ENCODE measurements around the gene TREML2. TPM values are rescaled to one million over a fixed set of nuclear protein-coding genes. Genes with fewer than 3 reads are reported as not detected.

The TREML2 gene
- total RNA-seq, 1 experiment from 2014 or later, result not detected

DNA sequence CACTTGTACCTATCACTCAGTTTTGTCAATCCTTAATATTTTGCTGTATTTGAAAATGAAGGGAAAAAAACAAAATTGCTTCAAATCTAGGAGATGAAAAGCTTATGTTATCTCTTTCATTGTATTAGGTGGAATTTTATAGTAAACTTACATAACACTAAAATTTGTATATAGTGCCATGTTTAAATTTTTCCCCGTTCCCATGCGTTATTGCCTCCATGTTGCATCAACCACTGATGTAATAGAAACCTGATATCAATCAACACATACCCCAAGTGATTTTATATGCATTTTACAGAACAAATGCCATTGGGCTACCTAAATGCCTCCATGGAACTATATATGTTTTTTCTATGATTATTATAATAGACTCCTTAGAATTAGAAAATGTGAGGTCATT, 23.3 kb downstream of the TREML2 start:
- no peak for DNase-seq (ENCODE audit: low read depth in 1 of 2, low spot score in 2 of 2)
- Histone ChIP-seq H3K27ac (no peak overlapping the region), H3K4me1 (replicated peaks) (no peaks in the 10 kb centered on the region), H3K36me3 (no peaks in the 10 kb centered on the region), H3K9me3 (replicated peaks) (no peaks in the 10 kb centered on the region), H3K4me3 (no peak overlapping the region), H3K27me3 (replicated peaks) (no peaks in the 10 kb centered on the region; the same call in 1 of the 2 replicates)

DNA sequence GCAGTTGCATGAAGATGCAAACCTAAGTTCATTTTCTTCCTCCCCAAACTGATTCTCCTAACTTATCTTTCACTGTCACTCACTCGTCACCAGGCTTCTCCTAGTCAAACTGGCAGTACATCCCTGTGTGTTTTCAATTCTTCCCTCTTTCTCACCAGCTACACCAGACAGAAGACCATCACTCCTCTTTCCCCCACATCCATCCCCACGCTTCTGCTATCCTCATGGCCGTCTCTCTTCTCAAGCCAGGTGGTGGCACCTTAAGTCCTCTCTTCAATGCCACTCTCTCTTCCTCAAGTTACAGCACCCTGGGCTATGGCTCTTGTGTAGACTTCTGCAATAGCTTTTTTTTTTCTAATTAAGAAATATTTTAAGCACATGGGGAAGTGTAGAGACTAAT, 23.7 kb downstream of the TREML2 start:
- H3K4me3 ChIP-seq, result no peak overlapping the region
- no peaks in the 10 kb centered on the region for H3K4me1 ChIP-seq (replicated peaks)
- no peaks in the 10 kb centered on the region; the same call in 1 of the 2 replicates for H3K27me3 ChIP-seq (replicated peaks)
- H3K36me3 ChIP-seq, result no peaks in the 10 kb centered on the region
- no peak for DNase-seq (ENCODE audit: low read depth in 1 of 2, low spot score in 2 of 2)
- no peak overlapping the region for H3K27ac ChIP-seq
- H3K9me3 ChIP-seq (replicated peaks), result no peaks in the 10 kb centered on the region

DNA sequence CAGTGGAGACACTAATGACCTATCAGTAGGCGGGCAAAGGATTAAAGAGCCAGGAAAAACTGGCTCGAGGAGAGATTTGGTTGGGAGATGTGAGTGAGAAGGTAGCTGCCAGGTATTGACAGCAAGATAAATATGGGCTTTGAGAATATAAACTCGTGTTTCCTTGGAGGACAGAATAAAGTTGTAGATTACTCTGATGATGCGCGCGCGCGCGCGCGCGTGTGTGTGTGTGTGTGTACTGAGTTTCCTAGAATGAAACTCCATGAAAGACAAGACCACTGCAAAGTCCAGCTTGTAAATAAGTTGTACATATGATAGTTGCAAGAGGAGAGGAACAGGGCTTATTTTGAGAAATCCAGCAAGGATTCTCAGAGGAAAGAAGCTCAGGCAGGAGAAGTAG, 24.8 kb downstream of the TREML2 start:
- Histone ChIP-seq H3K9me3 (replicated peaks) (no peaks in the 10 kb centered on the region), H3K27me3 (replicated peaks) (no peaks in the 10 kb centered on the region; the same call in 1 of the 2 replicates), H3K27ac (no peak overlapping the region), H3K4me3 (no peak overlapping the region), H3K4me1 (replicated peaks) (no peaks in the 10 kb centered on the region), H3K36me3 (no peaks in the 10 kb centered on the region)
- no peak for DNase-seq (ENCODE audit: low read depth in 1 of 2, low spot score in 2 of 2)

DNA sequence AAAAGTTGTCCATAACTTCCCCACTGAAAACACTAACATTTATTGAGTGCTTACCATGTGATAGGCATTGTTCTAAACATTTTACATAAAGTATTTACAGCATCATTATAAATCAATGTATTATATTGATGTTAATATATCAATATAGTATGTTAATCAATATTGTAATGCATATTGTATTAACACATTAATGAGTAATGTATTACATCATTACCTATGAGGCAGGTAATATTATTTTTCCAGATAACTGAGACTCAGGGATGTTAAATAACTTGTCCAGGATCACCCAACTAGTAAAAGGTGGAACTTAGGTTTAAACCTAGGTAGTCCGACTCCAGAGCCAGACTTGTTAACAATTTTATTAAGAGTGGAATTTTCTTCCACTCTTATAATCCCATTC, 25.9 kb downstream of the TREML2 start:
- Histone ChIP-seq H3K4me3 (no peak overlapping the region), H3K4me1 (replicated peaks) (no peaks in the 10 kb centered on the region), H3K27ac (no peak overlapping the region), H3K9me3 (replicated peaks) (no peaks in the 10 kb centered on the region), H3K36me3 (no peaks in the 10 kb centered on the region), H3K27me3 (replicated peaks) (no peaks in the 10 kb centered on the region; the same call in 1 of the 2 replicates)
- no peak for DNase-seq (ENCODE audit: low read depth in 1 of 2, low spot score in 2 of 2)

DNA sequence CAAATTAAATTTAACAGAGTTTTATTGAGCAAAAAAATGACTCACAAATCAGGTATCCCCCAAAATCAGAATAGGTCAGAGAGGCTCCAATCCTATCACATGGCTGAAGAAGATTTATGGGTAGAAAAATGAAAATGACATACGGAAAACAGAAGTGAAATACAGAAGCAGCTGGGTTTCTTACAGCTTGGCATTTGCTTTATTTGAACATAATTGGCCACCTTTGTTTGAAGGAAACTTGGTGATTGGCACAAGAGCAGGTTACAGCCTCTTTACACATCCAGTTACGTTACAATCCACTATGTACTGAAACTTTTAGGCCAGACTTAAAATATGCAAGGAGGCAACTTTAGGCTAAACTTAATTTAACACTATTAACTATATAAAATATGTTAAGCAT, 26.3 kb downstream of the TREML2 start:
- no peak overlapping the region for H3K4me3 ChIP-seq
- no peak overlapping the region for H3K27ac ChIP-seq
- no peaks in the 10 kb centered on the region for H3K9me3 ChIP-seq (replicated peaks)
- H3K36me3 ChIP-seq, result no peaks in the 10 kb centered on the region
- H3K4me1 ChIP-seq (replicated peaks), result no peaks in the 10 kb centered on the region
- no peaks in the 10 kb centered on the region for H3K27me3 ChIP-seq (replicated peaks)
- no peak for DNase-seq (ENCODE audit: low read depth in 1 of 2, low spot score in 2 of 2)

DNA sequence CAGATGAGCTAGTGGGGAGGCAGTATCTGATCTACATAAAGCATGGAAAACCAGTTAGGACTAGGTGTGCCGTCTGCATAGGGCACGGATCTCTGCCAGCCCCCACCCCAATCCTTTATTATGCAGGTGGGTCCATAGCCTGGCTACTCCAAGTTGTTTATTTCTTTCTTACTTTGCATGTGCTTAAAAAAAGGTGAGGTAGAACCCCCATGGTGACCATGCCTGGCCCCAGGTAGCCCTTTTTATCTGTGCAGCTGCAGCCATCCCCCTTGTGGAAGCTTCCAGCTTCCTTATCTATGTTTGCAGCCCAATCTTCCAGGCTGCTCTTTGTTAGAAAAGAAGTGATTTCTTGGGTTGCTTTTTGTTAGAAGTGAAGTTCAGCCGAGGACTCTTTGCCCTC, 29.0 kb downstream of the TREML2 start:
- H3K27me3 ChIP-seq (replicated peaks), result no peaks in the 10 kb centered on the region
- H3K36me3 ChIP-seq, result no peaks in the 10 kb centered on the region
- no peaks in the 10 kb centered on the region for H3K4me1 ChIP-seq (replicated peaks)
- no peak overlapping the region for H3K27ac ChIP-seq
- no peaks in the 10 kb centered on the region for H3K9me3 ChIP-seq (replicated peaks)
- no peak overlapping the region for H3K4me3 ChIP-seq
- DNase-seq (ENCODE audit: low read depth in 1 of 2, low spot score in 2 of 2), result peak in 1 of 2 experiments; percentile 9

DNA sequence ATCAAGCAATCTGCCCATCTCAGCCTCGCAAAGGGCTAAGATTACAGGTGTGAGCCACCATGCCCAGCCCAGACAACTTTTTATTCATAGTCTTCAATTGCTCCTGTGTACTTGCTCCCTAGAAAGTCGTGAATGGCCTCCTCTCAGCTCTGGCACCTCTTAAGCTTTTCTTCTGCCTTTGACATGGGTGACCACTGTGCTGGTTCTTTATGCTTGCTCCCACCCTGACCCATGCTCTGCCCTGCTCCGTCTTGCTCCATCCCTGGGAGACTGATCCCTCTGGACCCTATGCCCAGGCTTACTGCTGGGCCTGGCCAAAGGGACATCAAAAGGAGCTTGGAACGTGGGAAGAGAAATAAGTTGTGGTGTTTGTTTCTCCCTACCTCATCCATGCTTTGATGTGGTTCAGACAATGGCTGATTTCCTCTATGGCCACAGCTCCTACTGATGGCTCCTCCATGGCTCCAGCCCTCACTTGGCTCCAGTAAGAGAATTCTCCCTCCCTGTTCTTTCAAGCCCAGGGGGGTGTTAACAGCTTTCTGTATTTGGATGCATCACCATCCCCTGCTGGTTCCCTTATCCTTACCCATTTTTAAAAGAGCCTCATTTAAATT, 30.3 kb downstream of the TREML2 start:
- DNase-seq (ENCODE audit: low read depth in 1 of 2, low spot score in 2 of 2), result peak in 1 of 2 experiments; percentile 25
- H3K4me3 ChIP-seq, result no peak overlapping the region
- H3K9me3 ChIP-seq (replicated peaks), result no peaks in the 10 kb centered on the region
- H3K4me1 ChIP-seq (replicated peaks), result no peaks in the 10 kb centered on the region
- H3K27ac ChIP-seq, result no peak overlapping the region
- H3K36me3 ChIP-seq, result no peaks in the 10 kb centered on the region
- H3K27me3 ChIP-seq (replicated peaks), result no peaks in the 10 kb centered on the region

DNA sequence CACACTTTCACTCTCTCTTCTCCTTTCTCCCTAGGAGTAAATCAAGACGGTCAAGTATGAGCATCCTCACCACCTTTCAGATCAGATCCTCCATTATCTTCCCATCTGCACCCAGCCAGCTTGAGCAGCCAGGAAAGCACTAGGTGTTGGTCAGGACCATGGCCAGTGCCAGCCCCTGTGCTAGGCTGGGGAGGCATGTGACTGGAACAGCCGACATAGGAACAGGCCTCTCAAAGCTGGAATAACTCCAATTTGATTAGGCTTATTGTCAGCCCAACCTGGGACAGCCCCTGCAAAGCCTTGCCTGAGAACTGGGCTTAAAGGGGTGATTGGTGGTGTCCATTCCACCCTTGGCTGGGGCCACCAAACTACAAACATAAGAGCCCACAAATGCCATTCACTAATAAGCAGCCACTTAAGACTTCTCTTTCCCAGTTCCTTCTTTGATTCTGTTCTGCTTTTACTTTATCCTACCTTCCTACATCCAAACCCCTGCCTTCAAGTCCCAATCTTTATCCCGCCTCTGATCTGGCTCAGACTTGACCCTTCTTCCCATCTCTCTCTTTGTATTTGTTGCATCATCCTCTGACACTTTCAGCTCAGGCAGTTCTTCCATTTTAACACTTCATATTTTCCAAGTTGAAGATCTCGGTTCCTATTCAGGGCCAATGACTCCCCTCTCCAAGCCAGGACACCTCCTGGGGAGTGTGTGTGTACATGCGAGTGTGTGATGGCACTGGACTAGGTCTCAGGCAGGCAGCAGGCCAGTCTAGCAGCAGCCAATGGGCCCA, 33.6 kb downstream of the TREML2 start:
- DNase-seq (ENCODE audit: low read depth in 1 of 2, low spot score in 2 of 2), result no peak
- Histone ChIP-seq H3K4me3 (no peak overlapping the region), H3K4me1 (replicated peaks) (no peaks in the 10 kb centered on the region), H3K27me3 (replicated peaks) (peaks cover 14% of the 10 kb centered on the region), H3K9me3 (replicated peaks) (no peaks in the 10 kb centered on the region; the same call in 1 of the 2 replicates), H3K36me3 (no peaks in the 10 kb centered on the region), H3K27ac (no peak overlapping the region)

DNA sequence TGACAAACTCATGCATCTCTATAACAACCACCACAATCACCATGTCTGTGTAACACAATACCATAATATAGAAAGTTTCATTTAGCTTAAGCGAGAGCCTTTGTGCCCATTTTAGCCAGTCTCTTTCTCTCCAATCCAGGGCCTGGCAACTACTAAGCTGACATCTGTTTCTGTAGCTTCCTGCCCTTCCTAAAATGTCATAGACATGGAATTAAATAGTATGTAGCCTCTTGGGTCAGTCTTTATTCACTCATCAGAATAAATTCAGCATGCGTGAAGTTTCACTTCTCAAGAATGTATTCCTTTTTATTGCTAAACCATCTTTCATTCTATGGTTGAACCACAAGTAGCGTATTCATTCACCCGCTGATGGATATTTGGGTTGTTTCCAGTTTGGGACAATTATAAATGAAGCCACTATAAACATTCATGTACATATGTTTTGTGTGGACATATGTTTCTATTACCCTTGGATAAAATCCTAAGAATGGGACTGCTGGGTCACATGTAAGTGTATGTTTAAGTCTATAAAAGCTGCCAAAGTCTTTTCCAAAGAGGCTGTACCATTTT, 36.3 kb downstream of the TREML2 start:
- DNase-seq (ENCODE audit: low read depth in 1 of 2, low spot score in 2 of 2), result no peak
- Histone ChIP-seq H3K4me1 (replicated peaks) (no peaks in the 10 kb centered on the region), H3K27ac (no peak overlapping the region), H3K36me3 (no peaks in the 10 kb centered on the region), H3K27me3 (replicated peaks) (peaks cover 14% of the 10 kb centered on the region), H3K9me3 (replicated peaks) (no peaks in the 10 kb centered on the region; the same call in 1 of the 2 replicates), H3K4me3 (no peak overlapping the region)

DNA sequence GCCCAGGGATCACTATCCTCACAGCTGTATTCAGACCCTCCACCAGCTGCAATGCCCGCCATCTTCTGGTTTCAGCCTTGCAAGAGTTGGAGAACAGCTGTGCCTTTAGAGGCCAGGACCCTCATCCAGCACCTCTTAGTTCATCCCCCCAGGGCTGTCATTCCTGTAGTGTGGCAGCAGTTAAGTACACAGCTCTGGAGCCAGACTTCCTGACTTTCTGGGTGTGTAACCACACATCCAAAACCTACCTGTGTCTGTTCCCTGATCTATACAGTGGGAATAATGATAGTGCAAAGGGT, 37.6 kb downstream of the TREML2 start:
- Histone ChIP-seq H3K27ac (no peak overlapping the region), H3K27me3 (replicated peaks) (peaks cover 14% of the 10 kb centered on the region), H3K4me3 (no peak overlapping the region), H3K4me1 (replicated peaks) (no peaks in the 10 kb centered on the region), H3K9me3 (replicated peaks) (no peaks in the 10 kb centered on the region; the same call in 1 of the 2 replicates), H3K36me3 (no peaks in the 10 kb centered on the region)
- DNase-seq (ENCODE audit: low read depth in 1 of 2, low spot score in 2 of 2), result no peak

DNA sequence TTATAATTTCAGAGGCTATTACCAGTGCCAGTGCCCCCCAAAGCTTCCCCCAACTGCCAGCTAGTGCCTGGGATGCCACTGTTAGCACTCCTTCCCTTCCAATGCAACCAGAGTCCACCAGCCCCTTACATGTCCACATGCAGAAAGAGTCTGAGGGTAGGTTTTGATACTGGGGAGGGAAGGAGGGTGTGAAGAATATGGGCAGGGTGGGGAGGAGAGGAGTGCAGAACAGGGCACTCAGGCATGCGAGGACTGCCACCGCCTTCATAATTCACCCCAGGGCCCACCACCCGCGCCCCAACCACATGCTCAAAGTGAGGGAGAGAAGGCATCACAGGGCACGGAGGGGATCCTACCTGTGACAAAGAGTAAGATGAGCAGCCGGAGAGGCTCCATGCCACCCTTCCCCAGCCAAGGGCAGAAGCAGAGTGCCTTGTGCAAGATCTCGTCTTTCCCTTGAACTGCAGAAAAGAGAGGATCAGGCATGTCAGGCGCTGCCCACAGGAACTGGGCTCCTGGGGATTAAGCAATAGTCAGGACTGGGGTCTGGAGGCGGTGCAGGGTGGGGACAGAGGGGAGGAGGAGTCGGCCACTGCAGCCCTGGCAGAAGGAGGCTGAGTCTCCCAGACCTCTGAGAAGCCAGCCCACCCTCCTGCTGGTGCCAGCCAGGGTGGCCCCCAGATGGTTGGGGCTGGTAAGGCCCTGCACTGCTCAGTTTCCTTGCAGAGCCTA, 38.1 kb downstream of the TREML2 start, which contains the start of gene TREM2:
TREM2 (minus strand) TSS at position 430 of the 732 bp plus-strand sequence; CDS start at position 396, 34 bp downstream.
- Histone ChIP-seq H3K36me3 (no peaks in the 10 kb centered on the region), H3K4me3 (no peak within 1 kb of the TSS), H3K9me3 (replicated peaks) (no peaks in the 10 kb centered on the region; the same call in 1 of the 2 replicates), H3K4me1 (replicated peaks) (no peaks in the 10 kb centered on the region), H3K27me3 (replicated peaks) (peaks cover 14% of the 10 kb centered on the region), H3K27ac (no peak within 1 kb of the TSS)
- DNase-seq (ENCODE audit: low read depth in 1 of 2, low spot score in 2 of 2), result no peak

DNA sequence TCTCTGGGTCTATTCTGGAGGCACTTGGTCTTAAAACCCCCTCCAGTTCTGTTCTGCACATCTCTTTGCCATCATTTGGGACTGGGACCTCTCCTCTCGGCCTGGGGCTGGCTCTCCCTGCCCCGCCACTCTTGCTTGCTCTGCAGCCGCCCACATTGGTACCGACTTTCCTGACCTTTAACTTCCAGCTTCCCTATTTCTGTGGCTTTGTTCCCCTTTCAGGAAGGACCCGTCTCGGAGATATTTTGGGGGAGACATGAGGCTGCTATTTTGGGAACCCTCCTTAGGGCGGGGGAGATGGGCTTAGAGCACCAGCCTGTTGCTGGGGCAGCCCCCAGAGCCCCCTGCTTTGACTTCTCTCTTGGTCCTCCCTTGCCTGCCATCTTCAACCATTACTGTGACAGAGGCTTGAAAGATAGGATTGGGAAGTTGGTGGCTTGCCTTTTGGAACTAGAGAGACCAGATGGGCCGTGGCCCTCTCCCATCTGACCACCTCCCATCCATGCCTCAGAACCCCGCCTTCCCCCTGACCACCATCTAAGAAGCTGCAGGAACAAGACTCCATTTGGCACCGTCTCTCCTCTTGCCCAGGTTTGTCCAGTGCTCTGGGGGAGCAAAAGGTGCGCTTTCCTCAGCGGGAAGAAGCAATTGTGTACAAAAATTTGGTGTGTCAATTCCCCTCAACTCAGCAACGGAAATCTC, 38.9 kb downstream of the TREML2 start:
- H3K27ac ChIP-seq, result no peak overlapping the region
- H3K4me1 ChIP-seq (replicated peaks), result no peaks in the 10 kb centered on the region
- no peak overlapping the region for H3K4me3 ChIP-seq
- peaks cover 14% of the 10 kb centered on the region for H3K27me3 ChIP-seq (replicated peaks)
- no peak for DNase-seq (ENCODE audit: low read depth in 1 of 2, low spot score in 2 of 2)
- no peaks in the 10 kb centered on the region; the same call in 1 of the 2 replicates for H3K9me3 ChIP-seq (replicated peaks)
- H3K36me3 ChIP-seq, result no peaks in the 10 kb centered on the region

DNA sequence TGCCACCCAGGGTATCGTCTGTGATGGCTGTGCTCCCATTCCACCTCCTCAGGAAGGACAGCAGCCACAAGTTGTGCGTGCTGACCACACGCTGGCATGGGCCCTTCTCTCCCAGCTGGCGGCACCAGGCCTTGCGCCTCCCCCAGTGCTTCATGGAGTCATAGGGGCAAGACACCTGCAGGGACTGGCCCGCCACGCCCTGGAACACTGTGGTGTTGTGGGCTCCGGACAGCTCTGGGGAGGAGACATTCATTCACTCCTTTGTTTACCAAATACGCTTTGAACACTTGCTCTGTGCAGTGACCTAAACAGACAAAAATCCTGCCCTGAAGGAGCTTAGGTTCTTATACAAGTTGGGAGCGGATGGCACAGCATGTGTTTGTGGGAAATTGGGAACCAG, 39.6 kb downstream of the TREML2 start:
- no peak for DNase-seq (ENCODE audit: low read depth in 1 of 2, low spot score in 2 of 2)
- H3K9me3 ChIP-seq (replicated peaks), result no peaks in the 10 kb centered on the region; the same call in 1 of the 2 replicates
- peaks cover 14% of the 10 kb centered on the region for H3K27me3 ChIP-seq (replicated peaks)
- no peak overlapping the region for H3K4me3 ChIP-seq
- no peak overlapping the region for H3K27ac ChIP-seq
- no peaks in the 10 kb centered on the region for H3K36me3 ChIP-seq
- H3K4me1 ChIP-seq (replicated peaks), result no peaks in the 10 kb centered on the region

All from SJSA1 (cell line).